MM.1S (cell line): Measurements from ENCODE around the gene ARHGAP25.

ENCODE experiments used
- DNase-seq: peaks from one replicate; pipeline ENCODE4 v3.0.0-alpha.2; 2015
- H2AFZ ChIP-seq: fragments of 300-600 bp; sonication (generic); 2 replicates; pipeline ENCODE4 v1.6.0; 2016; ENCODE audit warnings: antibody characterized with exemption, low read length
- H3F3A ChIP-seq: fragments of 300-600 bp; sonication (generic); 2 replicates; pipeline ENCODE4 v1.6.1; 2016; ENCODE audit warnings: mild to moderate bottlenecking, antibody characterized with exemption, low read length, moderate library complexity, mixed read lengths; ENCODE audit not compliant: insufficient read depth
- H3K27ac ChIP-seq: fragments of 300-600 bp; sonication (generic); 2 replicates; pipeline ENCODE4 v1.5.1; 2016; ENCODE audit warnings: mild to moderate bottlenecking, low read length
- H3K27me3 ChIP-seq: fragments of 300-600 bp; sonication (generic); replicated peaks from 2 replicates; pipeline ENCODE4 v1.6.0; 2016; ENCODE audit warnings: low read length; ENCODE audit not compliant: insufficient read depth
- H3K36me3 ChIP-seq: fragments of 300-600 bp; sonication (generic); replicated peaks from 2 replicates; pipeline ENCODE4 v1.6.1; 2016; ENCODE audit warnings: mild to moderate bottlenecking, low read length, mixed read lengths; ENCODE audit not compliant: insufficient read depth
- H3K4me1 ChIP-seq: fragments of 300-600 bp; sonication (generic); 2 replicates; pipeline ENCODE4 v1.6.1; 2016; ENCODE audit warnings: low read length, mixed read lengths
- H3K4me2 ChIP-seq: fragments of 300-600 bp; sonication (generic); 2 replicates; pipeline ENCODE4 v1.6.0; 2016; ENCODE audit warnings: low read depth, low read length
- H3K4me3 ChIP-seq: fragments of 300-600 bp; sonication (generic); 2 replicates; pipeline ENCODE4 v1.5.1; 2016; ENCODE audit warnings: low read length, mixed read lengths
- H3K79me2 ChIP-seq: fragments of 300-600 bp; sonication (generic); 2 replicates; pipeline ENCODE4 v1.6.1; 2016; ENCODE audit warnings: mixed run types, low read length, mixed read lengths
- H3K9ac ChIP-seq: fragments of 300-600 bp; sonication (generic); 2 replicates; pipeline ENCODE4 v1.6.1; 2016; ENCODE audit warnings: low read length, mixed read lengths
- H3K9me2 ChIP-seq: fragments of 300-600 bp; sonication (generic); replicated peaks from 2 replicates; pipeline ENCODE4 v1.6.1; 2016; ENCODE audit warnings: mild to moderate bottlenecking, low read length, mixed read lengths; ENCODE audit not compliant: insufficient read depth
- H3K9me3 ChIP-seq: fragments of 300-600 bp; sonication (generic); replicated peaks from 2 replicates; pipeline ENCODE4 v1.6.1; 2016; ENCODE audit warnings: mild to moderate bottlenecking, low read length, mixed read lengths; ENCODE audit not compliant: insufficient read depth
- H4K20me1 ChIP-seq: fragments of 300-600 bp; sonication (generic); 2 replicates; pipeline ENCODE4 v1.6.1; 2016; ENCODE audit warnings: mild to moderate bottlenecking, low read length, moderate library complexity, mixed read lengths; ENCODE audit not compliant: insufficient read depth
- EZH2 ChIP-seq: fragments of 300-600 bp; sonication (generic); optimal IDR thresholded peaks from 2 replicates; pipeline ENCODE3; 2017; ENCODE audit warnings: low read depth, mild to moderate bottlenecking, antibody characterized with exemption, low read length, mixed read lengths
- EZH2phosphoT487 ChIP-seq: fragments of 300-600 bp; sonication (generic); IDR thresholded peaks from 2 replicates; pipeline ENCODE4 v1.6.1; 2018; ENCODE audit warnings: antibody characterized with exemption, low read length
- TF ChIP-seq, protein P1 (sequence below): fragments of 300-600 bp; sonication (generic); IDR thresholded peaks from 2 replicates; pipeline ENCODE4 v1.5.1; 2016; ENCODE audit warnings: antibody characterized with exemption, low read length, mixed read lengths

The ARHGAP25 gene

GRCh38 chr2:68720665-68721064 lies 13.9 kb upstream of the ARHGAP25 start:
- DNase-seq: no peak
- H3F3A ChIP-seq: peaks cover 16% of the 10 kb centered on the region
- H3K27me3 ChIP-seq: no peaks in the 10 kb centered on the region
- H3K9me3 ChIP-seq: no peaks in the 10 kb centered on the region
- H3K9me2 ChIP-seq: no peaks in the 10 kb centered on the region
- peak overlapping the region; percentile 59; the same call in 1 of the 2 replicates for H3K4me2 ChIP-seq
- H3K4me1 ChIP-seq: peaks cover 46% of the 10 kb centered on the region
- TF ChIP-seq EZH2: no peak
- TF ChIP-seq, protein P1, sequence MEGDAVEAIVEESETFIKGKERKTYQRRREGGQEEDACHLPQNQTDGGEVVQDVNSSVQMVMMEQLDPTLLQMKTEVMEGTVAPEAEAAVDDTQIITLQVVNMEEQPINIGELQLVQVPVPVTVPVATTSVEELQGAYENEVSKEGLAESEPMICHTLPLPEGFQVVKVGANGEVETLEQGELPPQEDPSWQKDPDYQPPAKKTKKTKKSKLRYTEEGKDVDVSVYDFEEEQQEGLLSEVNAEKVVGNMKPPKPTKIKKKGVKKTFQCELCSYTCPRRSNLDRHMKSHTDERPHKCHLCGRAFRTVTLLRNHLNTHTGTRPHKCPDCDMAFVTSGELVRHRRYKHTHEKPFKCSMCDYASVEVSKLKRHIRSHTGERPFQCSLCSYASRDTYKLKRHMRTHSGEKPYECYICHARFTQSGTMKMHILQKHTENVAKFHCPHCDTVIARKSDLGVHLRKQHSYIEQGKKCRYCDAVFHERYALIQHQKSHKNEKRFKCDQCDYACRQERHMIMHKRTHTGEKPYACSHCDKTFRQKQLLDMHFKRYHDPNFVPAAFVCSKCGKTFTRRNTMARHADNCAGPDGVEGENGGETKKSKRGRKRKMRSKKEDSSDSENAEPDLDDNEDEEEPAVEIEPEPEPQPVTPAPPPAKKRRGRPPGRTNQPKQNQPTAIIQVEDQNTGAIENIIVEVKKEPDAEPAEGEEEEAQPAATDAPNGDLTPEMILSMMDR: no peak
- TF ChIP-seq EZH2phosphoT487: no peak
- H3K9ac ChIP-seq: no peak overlapping the region
- H3K4me3 ChIP-seq: no peak overlapping the region
- no peak overlapping the region for H3K27ac ChIP-seq
- no peak overlapping the region for H2AFZ ChIP-seq
- H4K20me1 ChIP-seq: no peaks in the 10 kb centered on the region
- no peaks in the 10 kb centered on the region for H3K79me2 ChIP-seq
- H3K36me3 ChIP-seq: no peaks in the 10 kb centered on the region

- no peaks in the 10 kb centered on the region for H4K20me1 ChIP-seq
- no peak for TF ChIP-seq EZH2
- no peak for TF ChIP-seq EZH2phosphoT487
- TF ChIP-seq, protein P1: no peak
- peak overlapping the region; percentile 3; the same call in 1 of the 2 replicates for H3K4me3 ChIP-seq
- no peaks in the 10 kb centered on the region for H3K36me3 ChIP-seq
- H3F3A ChIP-seq: peaks cover 22% of the 10 kb centered on the region
- H3K27me3 ChIP-seq: no peaks in the 10 kb centered on the region
- peak overlapping the region; percentile 82 for H3K27ac ChIP-seq
- no peaks in the 10 kb centered on the region for H3K9me3 ChIP-seq
- peak; percentile 78 for DNase-seq
- peak overlapping the region; percentile 59 for H3K4me2 ChIP-seq
- H3K79me2 ChIP-seq: no peaks in the 10 kb centered on the region
- peak overlapping the region; percentile 31; the same call in 1 of the 2 replicates for H3K9ac ChIP-seq
- peak overlapping the region; percentile 8 for H2AFZ ChIP-seq
- H3K4me1 ChIP-seq: peaks cover 44% of the 10 kb centered on the region
- no peaks in the 10 kb centered on the region for H3K9me2 ChIP-seq
Observed at GRCh38 chr2:68721482-68722101, 13.0 kb upstream of the ARHGAP25 start.

GRCh38 chr2:68722712-68723111 lies 11.9 kb upstream of the ARHGAP25 start:
- Histone ChIP-seq H3K9me3 (no peaks in the 10 kb centered on the region), H2AFZ (no peak overlapping the region), H3K9me2 (no peaks in the 10 kb centered on the region), H3F3A (peaks cover 33% of the 10 kb centered on the region), H4K20me1 (no peaks in the 10 kb centered on the region), H3K27me3 (no peaks in the 10 kb centered on the region), H3K4me3 (no peak overlapping the region), H3K4me1 (peaks cover 51% of the 10 kb centered on the region), H3K9ac (no peak overlapping the region), H3K4me2 (no peak overlapping the region; the same call in 1 of the 2 replicates), H3K27ac (peak overlapping the region; percentile 82; the same call in 1 of the 2 replicates), H3K36me3 (no peaks in the 10 kb centered on the region), H3K79me2 (no peaks in the 10 kb centered on the region)
- no peak for TF ChIP-seq EZH2phosphoT487
- TF ChIP-seq, protein P1: peak; percentile 14; the same call in 1 of the 2 replicates
- no peak for DNase-seq
